A172 (cell line): Measurements from ENCODE around the gene ERBB4. TPM values are rescaled to one million over a fixed set of nuclear protein-coding genes. Genes with fewer than 3 reads are reported as not detected.

Source experiments
- DNase-seq: peaks from one replicate; pipeline ENCODE4 v3.0.0-alpha.2; 2015; ENCODE audit warnings: low spot score
- total RNA-seq: library from RNA; depleted of rRNA; stranded (reverse); fragments of >200 nt; shearing (Covaris generic); gene quantifications from 2 replicates; pipeline ENCODE4 v1.2.3, GENCODE V29; 2014

The ERBB4 gene
- total RNA-seq, 1 experiment from 2014 or later, result 0.09 TPM

DNA sequence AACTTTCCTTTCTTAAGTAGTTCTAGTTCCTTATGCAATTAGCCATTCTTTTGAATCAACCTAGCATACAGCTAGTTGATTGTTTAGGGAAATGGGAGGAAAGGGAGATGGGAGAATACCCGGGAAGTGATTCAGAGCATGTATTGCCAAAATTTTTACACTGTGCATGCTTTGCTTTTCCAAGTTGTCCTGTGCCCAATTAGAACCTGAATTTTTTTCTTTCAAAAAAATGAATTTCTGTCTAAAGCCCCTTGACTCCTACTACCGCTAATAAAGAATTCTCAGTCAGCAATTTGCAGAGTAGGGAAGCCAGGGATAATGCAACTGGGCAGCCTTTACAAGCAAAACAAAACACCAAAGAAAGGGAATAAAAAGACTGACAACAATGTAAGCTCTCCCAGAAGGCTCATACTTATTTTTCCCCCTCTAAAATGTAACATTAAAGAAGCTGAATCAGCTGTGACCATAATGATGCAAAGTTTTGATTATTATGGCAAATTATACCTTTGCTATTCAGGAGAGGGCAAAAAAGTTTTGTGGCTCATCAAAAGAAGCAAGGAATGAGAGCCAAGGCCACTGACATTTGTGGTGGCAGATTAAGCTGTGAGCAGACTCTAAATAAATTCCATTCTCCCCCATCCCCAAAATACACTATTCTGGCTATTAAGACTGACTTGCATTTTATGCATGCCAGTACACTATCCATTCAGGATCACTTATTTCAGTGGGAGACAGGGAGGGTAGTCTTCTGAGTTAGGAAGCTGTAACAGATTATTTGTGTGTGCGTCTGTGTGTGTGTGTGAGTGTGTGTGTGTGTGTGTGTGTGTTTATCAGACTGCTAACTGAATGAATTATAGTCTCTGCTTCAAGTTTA lies 174.3 kb downstream of the ERBB4 start:
- no peak for DNase-seq

DNA sequence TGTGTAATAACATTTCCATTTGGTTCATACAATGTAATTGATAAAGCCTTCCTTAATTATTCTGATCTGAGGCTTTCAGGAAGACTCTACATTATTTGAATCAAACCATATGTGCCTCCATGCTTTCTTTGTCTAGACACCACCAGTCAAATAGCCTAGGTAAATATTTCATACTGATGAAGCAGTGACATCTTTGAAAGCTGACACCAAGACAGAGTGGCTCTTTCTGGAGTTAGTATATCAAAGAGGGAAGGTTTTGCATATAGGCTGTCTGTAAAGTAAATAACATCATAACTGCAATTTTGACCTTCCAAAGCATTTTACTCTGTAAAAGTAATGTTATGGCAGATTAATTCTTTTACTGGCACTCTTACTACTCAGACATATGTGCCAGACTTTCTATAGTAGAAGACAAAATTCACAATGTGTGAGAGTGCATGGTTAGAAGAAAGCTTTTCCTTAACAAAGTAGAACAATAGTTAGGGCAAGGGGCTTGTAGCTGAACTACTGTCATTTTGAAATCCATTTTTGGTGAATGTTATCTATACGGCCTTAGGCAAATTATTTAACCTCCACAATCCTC lies 177.3 kb downstream of the ERBB4 start:
- no peak for DNase-seq

GRCh38 chr2:212360068-212360460 lies 178.5 kb downstream of the ERBB4 start:
- DNase-seq, result no peak

DNA sequence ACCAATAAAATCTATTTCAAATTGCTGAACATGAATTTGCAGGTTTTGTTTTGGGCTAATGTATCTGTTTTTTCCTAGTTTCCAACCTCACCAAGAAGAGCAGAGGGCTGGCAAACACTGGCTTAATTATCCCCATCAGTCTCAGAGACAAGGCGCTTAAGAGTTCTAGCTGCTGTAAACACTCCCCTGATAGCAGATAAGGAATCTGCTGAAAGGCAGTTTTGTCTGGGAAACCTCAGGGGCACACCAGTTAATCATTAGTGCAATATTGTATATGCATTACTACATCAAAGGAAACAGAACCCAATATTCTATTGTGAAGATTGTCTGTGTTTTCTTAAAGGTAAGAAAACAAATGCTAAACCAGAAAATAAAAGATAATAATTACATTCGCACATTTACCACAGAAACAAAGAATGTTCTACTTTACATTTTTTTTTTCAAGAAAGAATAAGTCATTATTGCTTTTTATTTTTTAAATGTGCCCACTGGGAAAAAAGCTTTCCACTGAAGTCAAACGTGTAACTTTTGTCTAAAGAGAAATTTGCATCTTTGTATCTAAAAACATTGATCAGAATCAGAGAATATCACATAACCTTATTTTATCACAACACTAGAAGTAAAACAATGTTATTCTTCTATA lies 179.1 kb downstream of the ERBB4 start:
- DNase-seq, result no peak

DNA sequence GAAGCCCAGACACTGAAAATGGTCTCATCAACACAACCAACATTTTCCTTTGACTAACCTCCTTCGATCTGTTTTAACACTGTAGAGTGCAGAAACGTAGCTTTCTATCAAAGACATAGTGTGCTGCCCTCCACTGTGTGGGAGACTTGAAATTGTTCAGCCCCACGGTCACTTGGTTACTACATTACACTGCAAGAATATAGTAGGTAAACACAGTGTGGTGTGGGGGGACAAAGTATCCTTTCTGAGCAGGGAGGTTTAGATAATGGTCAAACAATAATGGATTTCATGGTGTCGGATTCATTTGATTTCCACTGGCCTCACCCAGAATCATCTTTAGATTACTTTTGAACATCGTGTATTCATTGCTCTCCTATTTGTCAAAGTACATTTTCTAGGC lies 181.0 kb downstream of the ERBB4 start:
- DNase-seq, result no peak

DNA sequence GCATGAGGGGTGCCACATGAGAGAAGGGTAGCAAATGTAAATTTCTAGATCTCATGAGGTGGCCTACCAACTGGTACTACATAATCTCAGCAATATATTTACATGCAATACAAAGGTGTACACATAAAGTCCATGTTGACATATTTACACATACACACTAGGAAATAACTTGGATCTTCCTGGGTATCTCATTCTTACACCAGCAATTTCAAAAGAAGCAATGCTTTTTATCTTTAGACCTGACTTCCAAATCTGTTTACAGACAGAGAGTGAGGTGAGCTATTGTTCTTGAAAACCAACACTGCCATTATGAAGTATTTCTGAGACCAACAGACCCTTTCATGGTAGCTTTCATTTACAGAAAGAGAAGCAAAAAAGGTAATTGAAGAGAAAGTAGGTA lies 184.2 kb downstream of the ERBB4 start:
- DNase-seq, result no peak

- DNase-seq, result no peak
These were observed 190.1 kb downstream of the ERBB4 start for GRCh38 chr2:212348501-212348900.

DNA sequence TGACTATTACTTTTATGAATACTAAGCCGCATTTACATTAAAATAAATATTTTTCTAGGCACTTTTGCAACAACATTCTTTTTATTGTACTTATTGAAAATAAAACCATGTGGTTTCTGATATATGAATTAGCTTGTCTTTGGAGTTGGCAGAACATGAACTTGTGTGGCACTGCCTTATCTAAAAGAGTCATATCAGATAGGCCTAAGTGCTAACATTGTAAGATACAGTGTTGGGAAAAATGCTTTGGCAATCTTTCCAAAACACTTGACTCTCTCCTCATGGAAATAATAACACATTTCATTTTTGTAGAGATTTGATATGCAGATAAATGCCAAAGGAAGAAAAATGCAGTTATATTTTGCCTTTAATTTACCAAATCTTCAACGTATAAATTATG lies 191.7 kb downstream of the ERBB4 start:
- no peak for DNase-seq

DNA sequence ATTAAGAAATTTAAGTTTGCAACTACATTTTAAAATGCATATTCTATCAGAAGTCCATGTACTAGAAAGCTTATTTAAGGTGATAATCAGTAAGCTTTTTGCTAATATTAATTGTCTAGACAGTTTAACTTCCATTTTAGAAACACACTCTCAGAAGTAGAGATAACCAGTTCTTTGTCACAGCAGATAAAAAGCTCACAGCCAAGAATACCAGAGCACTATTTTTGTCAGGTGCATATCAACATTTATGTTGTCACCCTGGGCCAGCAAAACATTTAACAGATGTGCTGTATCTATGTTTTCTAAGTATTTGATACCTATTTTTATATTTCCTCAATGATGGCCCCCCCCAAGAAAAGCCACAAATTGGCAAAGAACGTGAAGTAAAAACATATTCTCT lies 192.6 kb downstream of the ERBB4 start:
- no peak for DNase-seq

- DNase-seq, result no peak
These were observed 194.5 kb downstream of the ERBB4 start for GRCh38 chr2:212344131-212344530.

DNA sequence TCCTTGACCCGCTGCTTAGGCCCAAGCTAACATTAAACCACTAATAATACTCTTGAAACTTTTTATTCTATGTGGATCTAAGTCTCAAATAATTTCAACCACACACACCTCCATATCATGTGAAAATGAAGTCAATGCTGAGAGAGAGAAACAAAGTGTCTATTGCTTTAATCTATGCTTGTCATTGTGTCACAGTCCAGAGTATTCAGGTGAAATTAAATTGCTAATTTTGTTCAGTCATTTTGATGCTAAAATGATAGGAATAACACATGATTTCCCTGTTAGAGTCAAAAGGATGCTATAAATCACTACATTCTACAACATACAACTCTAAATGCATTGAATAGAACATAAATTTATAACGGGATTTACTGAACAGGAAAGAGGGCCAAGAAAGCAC lies 195.4 kb downstream of the ERBB4 start:
- no peak for DNase-seq

DNA sequence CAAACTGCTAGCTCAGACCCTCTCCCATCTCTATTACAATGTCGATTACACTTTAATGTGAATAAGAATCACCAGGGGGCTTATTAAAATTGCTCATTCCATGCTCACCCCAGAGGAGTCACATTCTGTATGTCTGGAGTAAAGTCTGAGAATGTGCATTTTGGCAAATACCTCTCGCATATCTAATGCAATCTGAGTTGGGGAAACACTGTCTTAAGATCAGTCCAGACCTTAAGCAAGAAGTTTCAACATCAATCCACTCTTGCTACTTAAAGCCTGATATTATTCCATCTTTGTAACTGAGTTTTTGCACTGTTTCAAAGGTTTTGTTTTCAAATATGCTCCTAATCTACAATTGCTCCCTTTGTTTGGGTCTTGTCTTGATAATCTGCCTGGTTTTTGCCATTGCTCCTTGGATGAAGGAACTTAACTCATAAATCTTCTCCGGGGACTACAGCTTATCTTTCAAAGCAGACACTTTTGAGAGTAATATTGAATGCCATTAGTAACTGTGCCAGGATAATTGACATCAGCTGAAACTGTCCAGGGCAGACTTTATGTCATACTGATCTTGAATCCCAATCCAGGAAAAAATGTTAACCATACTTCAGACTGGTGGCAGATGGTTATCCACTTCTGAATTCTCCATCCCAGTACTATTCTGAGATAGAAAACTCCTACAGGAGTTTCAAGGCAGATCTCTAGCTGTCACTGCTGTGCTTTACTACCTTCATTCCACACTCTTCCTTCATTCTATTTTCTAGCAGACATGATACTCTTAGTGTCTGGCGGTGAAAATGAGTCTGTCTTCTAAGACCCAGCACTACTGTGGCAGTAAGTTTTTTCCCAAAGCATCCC lies 200.9 kb downstream of the ERBB4 start:
- DNase-seq, result no peak

- DNase-seq, result no peak
These were observed 201.6 kb downstream of the ERBB4 start for GRCh38 chr2:212337036-212337435.

GRCh38 chr2:212330263-212330662 lies 208.3 kb downstream of the ERBB4 start:
- DNase-seq, result no peak

- DNase-seq, result no peak
These were observed 209.7 kb downstream of the ERBB4 start for GRCh38 chr2:212328712-212329496.

GRCh38 chr2:212328136-212328535 lies 210.5 kb downstream of the ERBB4 start:
- DNase-seq, result no peak

GRCh38 chr2:212327171-212327809 lies 211.3 kb downstream of the ERBB4 start:
- DNase-seq, result no peak

- DNase-seq, result no peak
These were observed 220.0 kb downstream of the ERBB4 start for GRCh38 chr2:212318636-212319035.

GRCh38 chr2:212314680-212315079 lies 223.9 kb downstream of the ERBB4 start:
- no peak for DNase-seq

GRCh38 chr2:212311807-212312404 lies 226.7 kb downstream of the ERBB4 start:
- DNase-seq, result no peak
